Neural progenitor cell (in vitro differentiated cells): ENCODE results near the gene DISC1.

Experiments
- CTCF ChIP-seq: fragments of 200-600 bp; sonication (generic); IDR thresholded peaks from 2 replicates; pipeline ENCODE4 v1.5.1; 2017; ENCODE audit warnings: antibody characterized with exemption, mild to moderate bottlenecking
- EZH2 ChIP-seq: fragments of 200-600 bp; sonication (generic); IDR thresholded peaks from 2 replicates; pipeline ENCODE4 v1.6.1; 2017; ENCODE audit warnings: antibody characterized with exemption, mild to moderate bottlenecking, moderate library complexity
- EZH2phosphoT487 ChIP-seq: fragments of 200-600 bp; sonication (generic); IDR thresholded peaks from 2 replicates; pipeline ENCODE4 v1.6.1; 2017; ENCODE audit warnings: antibody characterized with exemption

- TF ChIP-seq EZH2, result no peak
- TF ChIP-seq CTCF, result no peak
- TF ChIP-seq EZH2phosphoT487, result no peak
These were observed 167.3 kb downstream of the DISC1 start for GRCh38 chr1:231793893-231794292.
